ENCODE results near the gene GATB. TPM values are rescaled to one million over a fixed set of nuclear protein-coding genes. Genes with fewer than 3 reads are reported as not detected.

GATB gene
- total RNA-seq, 1 experiment from 2014 or later, result 21.2 TPM

DNA sequence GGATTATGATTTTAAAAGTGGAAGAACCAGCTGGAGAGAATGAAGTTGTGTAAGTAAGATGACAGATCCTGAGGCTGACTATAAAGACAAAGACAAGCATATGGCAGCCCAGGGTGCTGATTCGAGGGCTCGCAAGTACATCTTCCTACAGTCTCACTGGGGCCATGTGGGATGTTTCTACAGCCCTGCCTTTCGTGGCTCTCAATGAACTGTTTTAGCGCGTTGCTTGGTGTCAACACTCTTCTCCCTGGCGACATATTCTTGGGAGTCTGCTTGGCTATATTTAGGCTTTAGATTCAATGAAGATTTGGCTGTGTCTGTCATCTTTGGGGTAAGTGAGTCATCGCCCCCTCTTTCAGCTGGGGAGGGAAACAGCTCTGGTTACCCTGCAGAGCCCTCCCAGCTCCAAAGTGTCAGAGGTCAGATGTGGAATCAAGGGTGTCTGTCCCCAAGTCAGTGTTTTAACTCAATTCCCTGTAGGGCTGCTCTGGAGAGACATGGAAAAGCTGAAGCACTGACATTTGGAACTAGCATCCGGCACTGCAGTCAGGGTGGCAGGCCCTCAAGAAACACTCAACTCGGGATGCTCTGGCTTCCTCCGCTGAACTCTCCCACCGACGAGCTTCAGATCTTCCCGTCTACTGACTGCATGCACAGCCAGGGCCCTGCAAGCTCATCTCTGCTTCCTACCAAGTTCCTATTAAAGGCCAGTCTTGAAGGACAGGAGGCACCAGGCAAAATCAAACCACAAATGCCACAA is 65.7 kb downstream of the GATB start:
- H2AK5ac ChIP-seq (ENCODE audit: insufficient read length, low read length), result no peak overlapping the region
- no peak overlapping the region for H2BK12ac ChIP-seq (ENCODE audit: insufficient read length, low read depth, low read length)
- H2BK5ac ChIP-seq (ENCODE audit: insufficient read length, low read length), result no peak overlapping the region
- H3K14ac ChIP-seq (ENCODE audit: insufficient read depth, low read length), result no peak overlapping the region
- no peak for DNase-seq
- Mint-ChIP-seq H3K9me3 (no peaks in the 10 kb centered on the region; a peak in 1 of 5 replicates), H3K4me1 (peaks cover 11 to 12% of the 10 kb centered on the region in 2 experiments), H3K27me3 (ENCODE audit: low read depth) (no peaks in the 10 kb centered on the region), H3K4me3 (no peak overlapping the region), H3K27ac (no peak overlapping the region; a peak in 1 of 7 replicates), H3K36me3 (ENCODE audit: insufficient read depth in 1 of 3, low read depth in 3 of 3) (peaks cover 7 to 20% (median 20%) of the 10 kb centered on the region in 3 experiments; a peak in 6 of 7 replicates)
- no peak overlapping the region for H3K27ac ChIP-seq (ENCODE audit: insufficient read length, low read depth, low read length)
- H3T11ph ChIP-seq (ENCODE audit: low read length), result no peak overlapping the region
- no peaks in the 10 kb centered on the region for H3K79me1 ChIP-seq (ENCODE audit: insufficient read depth, low read depth, low read length, poor library complexity, severe bottlenecking)
- H3K18ac ChIP-seq (ENCODE audit: insufficient read length, low read depth, low read length), result no peak overlapping the region
- H3K23me2 ChIP-seq (ENCODE audit: insufficient read length, low read depth, low read length, poor library complexity, severe bottlenecking), result no peaks in the 10 kb centered on the region
- no peak overlapping the region for H3K9ac ChIP-seq (ENCODE audit: extremely low read depth, insufficient read length, low read length)
- H4K20me1 ChIP-seq (ENCODE audit: control insufficient read depth, insufficient read depth, insufficient read length), result no peaks in the 10 kb centered on the region
- no peak overlapping the region for H4K91ac ChIP-seq (ENCODE audit: insufficient read length, low read depth, low read length)
- no peak overlapping the region for H2BK20ac ChIP-seq (ENCODE audit: low read depth, low read length, poor library complexity, severe bottlenecking)
- H2BK15ac ChIP-seq (ENCODE audit: low read depth, low read length), result no peak overlapping the region
- H3K4ac ChIP-seq (ENCODE audit: low read depth, low read length), result no peak overlapping the region
- H3K27me3 ChIP-seq (ENCODE audit: insufficient read depth, low read length), result no peaks in the 10 kb centered on the region
- H3K56ac ChIP-seq (ENCODE audit: insufficient read length, low read depth, low read length), result no peak overlapping the region
- WGBS (ENCODE audit: extremely low coverage, insufficient read length, low lambda C conversion rate), result no CpG with 5 or more reads among the region's 13 CpGs
- H3K4me2 ChIP-seq (ENCODE audit: insufficient read depth, insufficient read length, low read length), result no peak overlapping the region
- H4K5ac ChIP-seq (ENCODE audit: insufficient read length, low read depth, low read length), result no peak overlapping the region
- no peak overlapping the region for H2BK120ac ChIP-seq (ENCODE audit: low read depth, low read length, poor library complexity, severe bottlenecking)
- H3K23ac ChIP-seq (ENCODE audit: insufficient read length, low read depth, low read length), result no peak overlapping the region
- TF ChIP-seq, protein P1, sequence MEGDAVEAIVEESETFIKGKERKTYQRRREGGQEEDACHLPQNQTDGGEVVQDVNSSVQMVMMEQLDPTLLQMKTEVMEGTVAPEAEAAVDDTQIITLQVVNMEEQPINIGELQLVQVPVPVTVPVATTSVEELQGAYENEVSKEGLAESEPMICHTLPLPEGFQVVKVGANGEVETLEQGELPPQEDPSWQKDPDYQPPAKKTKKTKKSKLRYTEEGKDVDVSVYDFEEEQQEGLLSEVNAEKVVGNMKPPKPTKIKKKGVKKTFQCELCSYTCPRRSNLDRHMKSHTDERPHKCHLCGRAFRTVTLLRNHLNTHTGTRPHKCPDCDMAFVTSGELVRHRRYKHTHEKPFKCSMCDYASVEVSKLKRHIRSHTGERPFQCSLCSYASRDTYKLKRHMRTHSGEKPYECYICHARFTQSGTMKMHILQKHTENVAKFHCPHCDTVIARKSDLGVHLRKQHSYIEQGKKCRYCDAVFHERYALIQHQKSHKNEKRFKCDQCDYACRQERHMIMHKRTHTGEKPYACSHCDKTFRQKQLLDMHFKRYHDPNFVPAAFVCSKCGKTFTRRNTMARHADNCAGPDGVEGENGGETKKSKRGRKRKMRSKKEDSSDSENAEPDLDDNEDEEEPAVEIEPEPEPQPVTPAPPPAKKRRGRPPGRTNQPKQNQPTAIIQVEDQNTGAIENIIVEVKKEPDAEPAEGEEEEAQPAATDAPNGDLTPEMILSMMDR (conservative IDR thresholded peaks at IDR 0.05), result no peak
- no peaks in the 10 kb centered on the region for H3K79me2 ChIP-seq (ENCODE audit: insufficient read depth, low read length)
- H2AFZ ChIP-seq (ENCODE audit: low read length), result no peak overlapping the region
- no peaks in the 10 kb centered on the region for H3K4me1 ChIP-seq (ENCODE audit: insufficient read depth, low read length)
- no peaks in the 10 kb centered on the region for H3K9me3 ChIP-seq (ENCODE audit: control insufficient read depth, low read depth, low read length)
- H4K8ac ChIP-seq (replicated peaks; ENCODE audit: insufficient read length, low read depth, low read length), result no peak overlapping the region

Data from H9 (cell line).